ENCODE results near the gene LITAF. TPM values are rescaled to one million over a fixed set of nuclear protein-coding genes. Genes with fewer than 3 reads are reported as not detected.

Gene LITAF
- total and polyA plus RNA-seq, 4 donors = 5.2 to 65.2 (median 36.0) TPM

GRCh38 chr16:11528053-11528452 lies 58.7 kb downstream of the LITAF start:
- DNase-seq (ENCODE audit: low spot score) = no peak
- Histone ChIP-seq H3K27me3 (ENCODE audit: control insufficient read depth in 4 of 4, insufficient read depth in 4 of 4, low read length in 3 of 4) (no peaks in the 10 kb centered on the region), H3K4me3 (ENCODE audit: low read depth in 1 of 3, low read length in 3 of 3) (no peak overlapping the region), H3K27ac (ENCODE audit: low read depth in 1 of 2, low read length in 2 of 2) (no peak overlapping the region), H3K9ac (ENCODE audit: low read depth in 1 of 2, low read length in 2 of 2) (no peak overlapping the region), H3K36me3 (ENCODE audit: control insufficient read depth in 4 of 4, insufficient read depth in 3 of 4, low read depth in 1 of 4, low read length in 3 of 4) (no peaks in the 10 kb centered on the region), H3K9me3 (ENCODE audit: control insufficient read depth in 4 of 4, low read length in 3 of 4) (no peaks in the 10 kb centered on the region), H3K4me1 (ENCODE audit: control insufficient read depth in 4 of 4, insufficient read depth in 4 of 4, low read length in 3 of 4) (no peaks in the 10 kb centered on the region)
- 92% methylated on average over 11 of the region's 11 CpGs for WGBS
- TF ChIP-seq RXRA (IDR thresholded peaks at IDR 0.05) = no peak
- no peak for TF ChIP-seq TAF1 (conservative IDR thresholded peaks at IDR 0.05)
- TF ChIP-seq FOXA2 (IDR thresholded peaks at IDR 0.05) = no peak
- no peak for TF ChIP-seq HNF4G (IDR thresholded peaks at IDR 0.05)
- TF ChIP-seq EGR1 (IDR thresholded peaks at IDR 0.05; ENCODE audit: low read depth in 2 of 2) = no peak
- TF ChIP-seq MAX (IDR thresholded peaks at IDR 0.05) = no peak
- no peak for TF ChIP-seq RAD21 (IDR thresholded peaks at IDR 0.05)
- TF ChIP-seq, protein P1, sequence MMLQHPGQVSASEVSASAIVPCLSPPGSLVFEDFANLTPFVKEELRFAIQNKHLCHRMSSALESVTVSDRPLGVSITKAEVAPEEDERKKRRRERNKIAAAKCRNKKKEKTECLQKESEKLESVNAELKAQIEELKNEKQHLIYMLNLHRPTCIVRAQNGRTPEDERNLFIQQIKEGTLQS (IDR thresholded peaks at IDR 0.05) = no peak
- TF ChIP-seq FOXA1 (IDR thresholded peaks at IDR 0.05) = no peak

GRCh38 chr16:11526655-11527350 lies 59.9 kb downstream of the LITAF start:
- H3K27ac ChIP-seq (ENCODE audit: low read depth in 1 of 2, low read length in 2 of 2) = no peak overlapping the region
- no peaks in the 10 kb centered on the region for H3K27me3 ChIP-seq (ENCODE audit: control insufficient read depth in 4 of 4, insufficient read depth in 4 of 4, low read length in 3 of 4)
- 48% methylated on average over 18 of the region's 18 CpGs for WGBS
- TF ChIP-seq HNF4A (conservative IDR thresholded peaks at IDR 0.05) = no peak
- H3K4me3 ChIP-seq (ENCODE audit: low read depth in 1 of 3, low read length in 3 of 3) = no peak overlapping the region
- H3K9ac ChIP-seq (ENCODE audit: low read depth in 1 of 2, low read length in 2 of 2) = no peak overlapping the region
- H3K4me1 ChIP-seq (ENCODE audit: control insufficient read depth in 4 of 4, insufficient read depth in 4 of 4, low read length in 3 of 4) = no peaks in the 10 kb centered on the region
- DNase-seq (ENCODE audit: low spot score) = no peak
- H3K9me3 ChIP-seq (ENCODE audit: control insufficient read depth in 4 of 4, low read length in 3 of 4) = no peaks in the 10 kb centered on the region
- H3K36me3 ChIP-seq (ENCODE audit: control insufficient read depth in 4 of 4, insufficient read depth in 3 of 4, low read depth in 1 of 4, low read length in 3 of 4) = no peaks in the 10 kb centered on the region

- 84% methylated on average over 6 of the region's 6 CpGs for WGBS
- H3K4me1 ChIP-seq (ENCODE audit: control insufficient read depth in 4 of 4, insufficient read depth in 4 of 4, low read length in 3 of 4) = no peaks in the 10 kb centered on the region
- H3K27me3 ChIP-seq (ENCODE audit: control insufficient read depth in 4 of 4, insufficient read depth in 4 of 4, low read length in 3 of 4) = no peaks in the 10 kb centered on the region
- TF ChIP-seq SP1 (IDR thresholded peaks at IDR 0.05) (no peak), HNF4A (conservative IDR thresholded peaks at IDR 0.05) (no peak), FOXA2 (IDR thresholded peaks at IDR 0.05) (no peak), RAD21 (IDR thresholded peaks at IDR 0.05) (no peak), GABPA (IDR thresholded peaks at IDR 0.05 in 1 of 2, conservative IDR thresholded peaks at IDR 0.05 in 1 of 2) (no peak), MAX (IDR thresholded peaks at IDR 0.05) (no peak), JUND (IDR thresholded peaks at IDR 0.05) (no peak), RXRA (IDR thresholded peaks at IDR 0.05) (no peak), CTCF (IDR thresholded peaks at IDR 0.05; ENCODE audit: low read depth, low read length, missing input control) (no peak), YY1 (IDR thresholded peaks at IDR 0.05) (no peak), TAF1 (conservative IDR thresholded peaks at IDR 0.05) (no peak), FOXA1 (IDR thresholded peaks at IDR 0.05) (no peak), NR2F2 (IDR thresholded peaks at IDR 0.05) (no peak), HNF4G (IDR thresholded peaks at IDR 0.05) (no peak), EGR1 (IDR thresholded peaks at IDR 0.05; ENCODE audit: low read depth in 2 of 2) (no peak), REST (IDR thresholded peaks at IDR 0.05) (no peak)
- TF ChIP-seq, protein P1 (IDR thresholded peaks at IDR 0.05) = no peak
- TF ChIP-seq, protein P2, sequence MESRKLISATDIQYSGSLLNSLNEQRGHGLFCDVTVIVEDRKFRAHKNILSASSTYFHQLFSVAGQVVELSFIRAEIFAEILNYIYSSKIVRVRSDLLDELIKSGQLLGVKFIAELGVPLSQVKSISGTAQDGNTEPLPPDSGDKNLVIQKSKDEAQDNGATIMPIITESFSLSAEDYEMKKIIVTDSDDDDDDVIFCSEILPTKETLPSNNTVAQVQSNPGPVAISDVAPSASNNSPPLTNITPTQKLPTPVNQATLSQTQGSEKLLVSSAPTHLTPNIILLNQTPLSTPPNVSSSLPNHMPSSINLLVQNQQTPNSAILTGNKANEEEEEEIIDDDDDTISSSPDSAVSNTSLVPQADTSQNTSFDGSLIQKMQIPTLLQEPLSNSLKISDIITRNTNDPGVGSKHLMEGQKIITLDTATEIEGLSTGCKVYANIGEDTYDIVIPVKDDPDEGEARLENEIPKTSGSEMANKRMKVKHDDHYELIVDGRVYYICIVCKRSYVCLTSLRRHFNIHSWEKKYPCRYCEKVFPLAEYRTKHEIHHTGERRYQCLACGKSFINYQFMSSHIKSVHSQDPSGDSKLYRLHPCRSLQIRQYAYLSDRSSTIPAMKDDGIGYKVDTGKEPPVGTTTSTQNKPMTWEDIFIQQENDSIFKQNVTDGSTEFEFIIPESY (IDR thresholded peaks at IDR 0.05) = no peak
- no peaks in the 10 kb centered on the region for H3K9me3 ChIP-seq (ENCODE audit: control insufficient read depth in 4 of 4, low read length in 3 of 4)
- no peak overlapping the region for H3K4me3 ChIP-seq (ENCODE audit: low read depth in 1 of 3, low read length in 3 of 3)
- H3K27ac ChIP-seq (ENCODE audit: low read depth in 1 of 2, low read length in 2 of 2) = no peak overlapping the region
- no peak for DNase-seq (ENCODE audit: low spot score)
- H3K9ac ChIP-seq (ENCODE audit: low read depth in 1 of 2, low read length in 2 of 2) = no peak overlapping the region
- no peaks in the 10 kb centered on the region for H3K36me3 ChIP-seq (ENCODE audit: control insufficient read depth in 4 of 4, insufficient read depth in 3 of 4, low read depth in 1 of 4, low read length in 3 of 4)
Observed at GRCh38 chr16:11524098-11524760, 62.5 kb downstream of the LITAF start.
